ENCODE measurements around the gene CFAP77.
A peak's percentile ranks its signal among the peaks of the same experiment; 100 is the strongest.
"Not testable (repeated sequence)": the region's sequence is repeated elsewhere in the genome, so short reads cannot be mapped to it uniquely, and the experiment has no call there.

CFAP77 gene

GRCh38 chr9:132409828-132410528 lies at the start of gene CFAP77:
TSS of gene CFAP77 (plus strand) at chr9:132410211. CDS start at chr9:132410272, 61 bp downstream.
- DNase-seq (ENCODE audit: low read depth in 2 of 2) = peak; percentile 21 to 27

- no peak for DNase-seq (ENCODE audit: low read depth in 2 of 2)
These were observed 45.9 kb upstream of the CFAP77 start for GRCh38 chr9:132364068-132364467.

DNA sequence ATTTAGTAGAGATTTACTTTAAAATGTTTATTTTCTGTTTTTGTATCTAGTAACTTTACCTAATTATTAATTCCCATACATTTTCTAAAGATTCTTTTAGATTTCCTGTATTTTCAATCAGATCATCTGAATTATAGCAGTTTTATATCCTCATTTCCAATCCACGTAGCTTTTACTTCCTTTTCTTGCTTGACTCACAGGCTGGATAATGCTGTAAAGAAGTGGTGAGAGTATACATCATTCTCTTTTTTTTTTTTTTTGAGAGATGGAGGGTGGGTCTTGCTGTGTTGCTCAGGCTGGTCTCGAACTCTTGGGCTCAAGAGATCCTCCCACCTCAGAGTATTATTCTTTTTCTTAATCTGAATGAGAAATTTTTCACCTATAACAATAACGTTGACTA lies 44.0 kb upstream of the CFAP77 start:
- DNase-seq (ENCODE audit: low read depth in 2 of 2) = no peak

GRCh38 chr9:132366481-132366880 lies 43.5 kb upstream of the CFAP77 start:
- no peak for DNase-seq (ENCODE audit: low read depth in 2 of 2)

DNA sequence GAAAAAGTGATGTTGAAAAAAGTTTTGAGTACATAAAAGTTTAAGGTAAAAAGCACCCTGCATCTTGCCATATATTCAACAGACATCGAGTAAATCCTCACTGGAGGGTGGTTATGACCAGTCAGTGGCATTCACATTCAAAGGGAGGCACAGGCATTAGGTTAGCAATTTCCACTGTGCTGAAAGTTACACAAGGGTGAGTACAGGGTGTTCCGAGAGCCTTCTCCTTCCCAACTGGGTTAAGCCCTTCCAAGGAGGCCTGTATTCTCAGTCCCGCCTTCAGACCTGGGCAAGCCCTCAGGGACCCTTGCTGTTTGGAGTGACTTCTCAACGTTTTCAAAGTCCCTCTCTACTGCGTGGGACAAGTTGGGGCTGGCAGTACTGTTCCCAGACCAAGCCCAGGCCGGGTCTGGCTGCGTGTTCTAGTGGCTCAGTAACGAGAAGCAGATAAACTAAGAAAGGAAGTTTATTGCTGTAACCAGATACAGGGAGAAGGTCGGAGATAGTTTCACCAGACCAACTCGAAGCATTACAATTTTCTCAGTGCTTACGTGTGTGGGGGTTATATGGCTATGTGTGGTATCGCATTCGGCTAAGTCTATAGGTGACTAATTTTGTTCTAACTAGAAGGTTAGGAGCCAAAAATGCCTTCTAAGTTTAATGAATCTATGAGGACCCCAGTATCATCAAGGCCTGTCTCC lies 42.2 kb upstream of the CFAP77 start:
- DNase-seq (ENCODE audit: low read depth in 2 of 2) = no peak

DNA sequence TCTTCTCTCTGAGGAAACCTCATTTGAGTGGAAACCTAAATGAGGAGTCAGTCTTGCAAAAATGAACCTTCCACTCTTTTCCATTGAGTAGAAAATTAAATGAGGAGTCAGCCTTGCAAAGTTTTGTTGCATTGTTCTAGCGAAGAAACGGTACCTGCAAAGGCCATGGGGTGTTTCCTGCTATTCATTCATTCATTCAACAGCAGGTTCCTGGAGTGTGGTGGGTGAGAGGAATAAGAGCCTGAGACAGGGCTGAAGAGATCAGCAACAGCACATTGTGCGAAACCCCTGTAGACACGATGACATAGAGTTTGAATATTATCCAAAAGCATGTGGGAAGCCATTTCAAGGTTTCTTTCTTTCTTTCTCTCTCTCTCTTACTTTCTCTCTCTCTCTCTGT lies 40.6 kb upstream of the CFAP77 start:
- no peak for DNase-seq (ENCODE audit: low read depth in 2 of 2)

DNA sequence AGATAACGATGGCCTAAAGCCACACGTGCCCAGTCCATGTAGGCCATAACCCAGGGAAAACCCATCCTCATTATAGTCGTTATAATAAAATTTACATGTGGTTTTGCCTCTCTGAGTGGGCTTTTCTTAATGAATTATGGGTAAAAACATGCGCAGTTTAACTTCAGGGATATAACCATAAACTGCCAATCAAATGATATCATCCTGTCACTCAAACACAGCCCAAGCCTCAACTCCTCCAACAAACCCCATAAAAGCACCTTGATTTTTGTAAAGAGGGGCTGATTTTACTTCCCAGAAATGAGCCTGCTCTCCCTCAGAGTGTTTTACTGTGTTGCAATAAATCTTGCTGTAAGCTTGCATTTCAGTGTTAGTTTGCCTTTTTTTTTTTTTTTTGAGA lies 39.4 kb upstream of the CFAP77 start:
- no peak for DNase-seq (ENCODE audit: low read depth in 2 of 2)

- DNase-seq (ENCODE audit: low read depth in 2 of 2) = no peak
These were observed 37.6 kb upstream of the CFAP77 start for GRCh38 chr9:132372177-132373095.

DNA sequence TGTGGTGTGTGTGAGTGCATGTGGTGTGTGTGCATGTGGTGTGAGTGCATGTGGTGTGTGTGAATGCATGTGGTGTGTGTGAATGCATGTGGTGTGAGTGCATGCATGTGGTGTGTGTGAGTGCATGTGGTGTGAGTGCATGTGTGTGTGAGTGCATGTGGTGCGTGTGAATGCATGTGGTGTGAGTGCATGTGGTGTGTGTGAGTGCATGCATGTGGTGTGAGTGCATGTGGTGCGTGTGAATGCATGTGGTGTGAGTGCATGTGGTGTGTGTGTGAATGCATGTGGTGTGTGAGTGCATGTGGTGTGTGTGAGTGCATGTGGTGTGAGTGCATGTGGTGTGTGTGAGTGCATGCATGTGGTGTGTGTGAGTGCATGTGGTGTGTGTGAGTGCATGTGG lies 32.2 kb upstream of the CFAP77 start:
- not testable (repeated sequence) for DNase-seq (ENCODE audit: low read depth in 2 of 2)

DNA sequence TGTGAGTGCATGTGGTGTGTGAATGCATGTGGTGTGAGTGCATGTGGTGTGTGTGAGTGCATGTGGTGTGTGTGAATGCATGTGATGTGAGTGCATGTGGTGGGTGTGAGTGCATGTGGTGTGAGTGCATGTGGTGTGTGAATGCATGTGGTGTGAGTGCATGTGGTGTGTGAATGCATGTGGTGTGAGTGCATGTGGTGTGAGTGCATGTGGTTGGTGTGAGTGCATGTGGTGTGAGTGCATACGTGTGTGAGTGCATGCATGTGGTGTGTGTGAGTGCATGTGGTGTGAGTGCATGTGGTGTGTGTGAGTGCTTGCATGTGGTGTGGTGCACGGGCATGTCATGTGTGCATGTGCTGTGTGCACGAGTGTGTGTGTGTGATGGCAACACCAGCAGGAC lies 31.6 kb upstream of the CFAP77 start:
- DNase-seq (ENCODE audit: low read depth in 2 of 2) = not testable (repeated sequence)

- no peak for DNase-seq (ENCODE audit: low read depth in 2 of 2)
These were observed 28.0 kb upstream of the CFAP77 start for GRCh38 chr9:132381966-132382541.

GRCh38 chr9:132383462-132383883 lies 26.5 kb upstream of the CFAP77 start:
- no peak for DNase-seq (ENCODE audit: low read depth in 2 of 2)

GRCh38 chr9:132384376-132384775 lies 25.6 kb upstream of the CFAP77 start:
- no peak for DNase-seq (ENCODE audit: low read depth in 2 of 2)

DNA sequence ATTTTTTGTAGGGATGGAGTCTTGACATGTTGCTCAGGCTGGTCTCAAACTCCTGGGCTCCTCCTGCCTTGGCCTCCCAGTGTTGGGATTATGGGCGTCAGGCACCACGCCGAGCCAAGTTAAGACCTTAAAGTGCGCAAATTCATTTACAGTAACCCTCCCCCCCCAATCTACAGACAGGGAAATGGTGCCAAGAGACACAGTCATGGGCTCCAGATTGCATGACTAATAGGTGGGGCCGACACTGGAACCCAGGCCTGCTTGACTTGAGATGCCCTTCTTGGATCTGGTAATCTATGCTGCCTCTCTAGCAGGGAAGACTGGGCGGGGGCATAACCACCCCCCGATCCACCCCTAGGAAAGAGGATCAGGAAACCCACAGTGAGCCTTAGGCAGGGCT lies 22.9 kb upstream of the CFAP77 start:
- DNase-seq (ENCODE audit: low read depth in 2 of 2) = no peak

- DNase-seq (ENCODE audit: low read depth in 2 of 2) = no peak
These were observed 19.0 kb upstream of the CFAP77 start for GRCh38 chr9:132390966-132391365.

- DNase-seq (ENCODE audit: low read depth in 2 of 2) = no peak
These were observed 18.6 kb upstream of the CFAP77 start for GRCh38 chr9:132391449-132391848.

DNA sequence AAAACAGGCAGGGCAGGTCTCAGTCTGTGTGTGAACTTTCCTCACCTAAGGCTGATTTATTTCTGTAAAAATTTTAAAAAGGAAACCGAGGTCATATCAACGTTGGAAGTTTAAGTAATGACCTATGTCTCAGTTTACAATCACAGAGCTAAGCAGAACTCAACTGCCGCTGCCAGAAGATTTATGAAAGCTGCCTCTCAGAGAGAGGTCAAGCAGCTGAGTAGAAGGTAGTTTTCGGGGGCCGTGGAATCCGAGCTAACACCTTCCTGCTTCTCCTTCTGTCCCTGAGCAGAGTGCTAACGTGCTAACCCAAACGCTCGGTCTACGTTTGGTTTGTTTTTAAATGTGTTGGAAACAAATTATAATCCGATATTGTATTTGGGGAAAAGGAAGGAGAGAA lies 14.5 kb upstream of the CFAP77 start:
- DNase-seq (ENCODE audit: low read depth in 2 of 2) = no peak

- no peak for DNase-seq (ENCODE audit: low read depth in 2 of 2)
These were observed 8.2 kb upstream of the CFAP77 start for GRCh38 chr9:132401824-132402223.

GRCh38 chr9:132404228-132404881 lies 5.7 kb upstream of the CFAP77 start:
- DNase-seq (ENCODE audit: low read depth in 2 of 2) = no peak

DNA sequence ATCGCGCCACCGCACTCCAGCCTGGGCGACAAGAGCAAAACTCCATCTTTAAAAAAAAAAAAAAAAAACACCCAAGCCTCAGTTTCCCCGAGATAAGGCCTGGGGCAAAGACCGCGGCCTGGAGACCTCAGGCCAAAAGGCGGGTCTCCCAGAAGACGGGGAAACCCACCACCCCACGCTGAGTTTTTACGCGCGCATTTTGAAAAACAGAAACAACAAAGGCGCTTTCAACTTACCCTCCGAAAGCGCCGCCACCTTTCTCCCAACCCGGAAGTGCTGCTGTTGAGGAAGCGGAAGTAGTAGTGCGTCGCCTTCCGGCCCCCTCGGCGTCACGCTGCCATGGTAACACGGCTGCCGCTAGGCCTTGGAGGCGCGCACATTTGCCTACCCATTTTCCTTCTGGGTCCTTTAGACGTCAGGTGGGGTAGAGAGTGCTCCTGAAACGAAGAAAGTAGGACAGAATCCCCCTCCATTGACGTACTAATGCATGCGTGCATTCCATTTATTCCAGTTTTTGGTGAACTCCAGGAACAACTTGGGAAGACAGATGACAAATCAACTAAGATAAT lies 3.4 kb upstream of the CFAP77 start, which contains the start of gene TTF1:
Gene TTF1 (minus strand): TSS at position 287 of the 569 bp plus-strand sequence. CDS start 4,019 bp downstream, outside the sequence.
- DNase-seq (ENCODE audit: low read depth in 2 of 2) = peak; percentile 78 to 79

DNA sequence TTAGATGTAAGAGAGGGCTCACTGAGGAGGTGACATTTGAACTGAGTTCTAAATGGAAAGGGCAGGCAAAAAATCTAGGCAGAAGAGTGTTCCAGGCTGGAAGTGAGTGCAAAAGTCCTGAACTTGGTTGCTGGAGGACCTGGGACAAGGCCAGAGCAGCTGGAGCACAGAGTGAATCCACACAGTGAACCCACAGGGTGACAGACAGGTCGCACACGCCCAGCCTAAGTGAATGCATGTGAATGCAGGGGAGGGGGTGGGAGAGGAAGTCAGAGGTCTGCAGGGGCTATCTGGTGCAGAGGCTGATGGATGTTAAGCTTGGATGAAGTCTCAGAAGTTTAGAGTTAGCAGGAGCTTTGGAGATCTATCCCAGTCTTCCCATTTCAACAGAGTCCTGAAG lies 2.8 kb upstream of the CFAP77 start:
- no peak for DNase-seq (ENCODE audit: low read depth in 2 of 2)
